ENCODE measurements around the gene RIPK3. TPM values are rescaled to one million over a fixed set of nuclear protein-coding genes. Genes with fewer than 3 reads are reported as not detected.

RIPK3 gene
- total RNA-seq, 2 experiments from 2014 or later = 8.1 to 14.5 TPM

DNA sequence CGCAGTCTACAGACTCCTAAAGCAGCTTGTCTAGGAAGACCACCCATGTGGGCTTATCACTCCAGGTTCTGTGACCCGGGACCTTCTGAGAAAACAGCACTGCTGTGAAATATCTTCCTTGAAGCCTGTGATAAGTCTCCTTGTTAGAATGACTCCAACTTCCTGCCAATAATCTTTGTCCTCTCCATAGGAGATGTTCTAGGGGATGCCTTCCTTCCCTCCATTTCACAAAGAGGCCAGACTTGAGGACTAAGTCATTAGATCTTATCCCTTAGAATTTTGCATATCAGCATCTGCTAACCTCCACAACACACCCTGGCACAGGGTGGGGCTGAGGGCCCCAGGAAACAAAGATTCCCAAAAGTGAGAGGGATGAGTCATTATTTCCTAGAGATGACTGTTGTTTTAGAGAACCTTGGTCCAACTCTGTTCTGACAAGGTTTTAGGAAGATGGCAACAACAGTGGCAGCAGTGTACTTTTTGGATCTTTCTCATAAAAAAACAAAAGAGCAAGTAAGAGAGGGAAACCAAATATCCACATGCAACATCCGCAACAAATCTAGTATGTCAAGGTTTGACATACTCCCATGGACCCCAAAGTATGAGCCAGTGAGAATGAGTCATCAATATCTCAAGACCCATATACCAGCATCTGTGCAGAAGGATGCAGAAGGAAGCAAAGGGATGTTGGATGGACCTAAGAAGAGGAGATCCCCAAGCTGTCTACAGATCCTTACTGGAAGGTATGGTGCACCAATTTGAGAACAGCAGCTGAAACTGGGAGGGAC, 22.5 kb downstream of the RIPK3 start:
- no peak overlapping the region for H2AFZ ChIP-seq (ENCODE audit: low read length)
- no peak overlapping the region for H3K4me2 ChIP-seq (ENCODE audit: low read length)
- no peaks in the 10 kb centered on the region for H3K9me3 ChIP-seq (ENCODE audit: low read length)
- H3K4me3 ChIP-seq (ENCODE audit: low read depth, low read length, poor library complexity, severe bottlenecking) = no peak overlapping the region
- no peak for DNase-seq (ENCODE audit: low spot score)
- H3K9me2 ChIP-seq (ENCODE audit: insufficient read depth, low read length) = no peaks in the 10 kb centered on the region
- no peak overlapping the region for H3K27ac ChIP-seq (ENCODE audit: low read depth, low read length, poor library complexity, severe bottlenecking)
- H3K4me1 ChIP-seq (ENCODE audit: insufficient read depth, low read length, poor library complexity, severe bottlenecking) = peaks cover 18% of the 10 kb centered on the region
- peaks cover 16% of the 10 kb centered on the region; the same call in 1 of the 2 replicates for H3K36me3 ChIP-seq (ENCODE audit: insufficient read depth, low read length)
- no peaks in the 10 kb centered on the region for H4K20me1 ChIP-seq (ENCODE audit: insufficient read depth, low read length)
- ChIA-PET CTCF (ENCODE audit: unreplicated experiment) (no interaction called here), POLR2A (no interaction called here)
- intact Hi-C loops (cut with micrococcal nuclease; ENCODE audit: unreplicated experiment) = no loop called here
- TF ChIP-seq EZH2phosphoT487 (IDR thresholded peaks at IDR 0.05; ENCODE audit: borderline replicate concordance, low read depth, low read length) = no peak
- TF ChIP-seq, protein P1, sequence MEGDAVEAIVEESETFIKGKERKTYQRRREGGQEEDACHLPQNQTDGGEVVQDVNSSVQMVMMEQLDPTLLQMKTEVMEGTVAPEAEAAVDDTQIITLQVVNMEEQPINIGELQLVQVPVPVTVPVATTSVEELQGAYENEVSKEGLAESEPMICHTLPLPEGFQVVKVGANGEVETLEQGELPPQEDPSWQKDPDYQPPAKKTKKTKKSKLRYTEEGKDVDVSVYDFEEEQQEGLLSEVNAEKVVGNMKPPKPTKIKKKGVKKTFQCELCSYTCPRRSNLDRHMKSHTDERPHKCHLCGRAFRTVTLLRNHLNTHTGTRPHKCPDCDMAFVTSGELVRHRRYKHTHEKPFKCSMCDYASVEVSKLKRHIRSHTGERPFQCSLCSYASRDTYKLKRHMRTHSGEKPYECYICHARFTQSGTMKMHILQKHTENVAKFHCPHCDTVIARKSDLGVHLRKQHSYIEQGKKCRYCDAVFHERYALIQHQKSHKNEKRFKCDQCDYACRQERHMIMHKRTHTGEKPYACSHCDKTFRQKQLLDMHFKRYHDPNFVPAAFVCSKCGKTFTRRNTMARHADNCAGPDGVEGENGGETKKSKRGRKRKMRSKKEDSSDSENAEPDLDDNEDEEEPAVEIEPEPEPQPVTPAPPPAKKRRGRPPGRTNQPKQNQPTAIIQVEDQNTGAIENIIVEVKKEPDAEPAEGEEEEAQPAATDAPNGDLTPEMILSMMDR (conservative IDR thresholded peaks at IDR 0.05; ENCODE audit: low read length) = no peak
- BruUV-seq (replicated peaks) = no TSS peak
- H3K79me2 ChIP-seq (ENCODE audit: insufficient read depth, low read depth, low read length) = no peaks in the 10 kb centered on the region

DNA sequence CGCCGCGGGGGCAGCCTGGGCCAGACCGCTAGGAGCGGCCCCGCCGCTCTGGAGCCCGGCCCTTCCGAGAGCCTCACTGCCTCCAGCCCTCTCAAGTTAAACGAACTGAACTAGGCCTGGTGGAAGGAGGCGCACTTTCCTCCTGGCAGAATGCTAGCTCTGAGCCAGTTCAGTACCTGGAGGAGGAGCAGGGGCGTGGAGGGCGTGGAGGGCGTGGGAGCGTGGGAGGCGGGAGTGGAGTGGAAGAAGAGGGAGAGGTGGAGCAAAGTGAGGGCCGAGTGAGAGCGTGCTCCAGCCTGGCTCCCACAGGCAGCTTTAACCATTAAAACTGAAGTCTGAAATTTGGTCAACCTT, 23.2 kb downstream of the RIPK3 start:
- intact Hi-C loops (cut with micrococcal nuclease; ENCODE audit: unreplicated experiment) = no loop called here
- CTCF ChIA-PET (ENCODE audit: unreplicated experiment) = no interaction called here
- H3K4me3 ChIP-seq (ENCODE audit: low read depth, low read length, poor library complexity, severe bottlenecking) = no peak overlapping the region
- no TSS peak for BruUV-seq (replicated peaks)
- H3K4me2 ChIP-seq (ENCODE audit: low read length) = no peak overlapping the region
- no peaks in the 10 kb centered on the region for H3K79me2 ChIP-seq (ENCODE audit: insufficient read depth, low read depth, low read length)
- no peaks in the 10 kb centered on the region for H3K9me2 ChIP-seq (ENCODE audit: insufficient read depth, low read length)
- no peak for DNase-seq (ENCODE audit: low spot score)
- H3K36me3 ChIP-seq (ENCODE audit: insufficient read depth, low read length) = peaks cover 24% of the 10 kb centered on the region; the same call in 1 of the 2 replicates
- peaks cover 23% of the 10 kb centered on the region for H3K4me1 ChIP-seq (ENCODE audit: insufficient read depth, low read length, poor library complexity, severe bottlenecking)
- POLR2A ChIA-PET = no interaction called here
- H4K20me1 ChIP-seq (ENCODE audit: insufficient read depth, low read length) = no peaks in the 10 kb centered on the region
- no peaks in the 10 kb centered on the region for H3K9me3 ChIP-seq (ENCODE audit: low read length)
- TF ChIP-seq, protein P1 (conservative IDR thresholded peaks at IDR 0.05; ENCODE audit: low read length) = no peak
- no peak for TF ChIP-seq EZH2phosphoT487 (IDR thresholded peaks at IDR 0.05; ENCODE audit: borderline replicate concordance, low read depth, low read length)
- no peak overlapping the region for H3K27ac ChIP-seq (ENCODE audit: low read depth, low read length, poor library complexity, severe bottlenecking)
- H2AFZ ChIP-seq (ENCODE audit: low read length) = no peak overlapping the region

DNA sequence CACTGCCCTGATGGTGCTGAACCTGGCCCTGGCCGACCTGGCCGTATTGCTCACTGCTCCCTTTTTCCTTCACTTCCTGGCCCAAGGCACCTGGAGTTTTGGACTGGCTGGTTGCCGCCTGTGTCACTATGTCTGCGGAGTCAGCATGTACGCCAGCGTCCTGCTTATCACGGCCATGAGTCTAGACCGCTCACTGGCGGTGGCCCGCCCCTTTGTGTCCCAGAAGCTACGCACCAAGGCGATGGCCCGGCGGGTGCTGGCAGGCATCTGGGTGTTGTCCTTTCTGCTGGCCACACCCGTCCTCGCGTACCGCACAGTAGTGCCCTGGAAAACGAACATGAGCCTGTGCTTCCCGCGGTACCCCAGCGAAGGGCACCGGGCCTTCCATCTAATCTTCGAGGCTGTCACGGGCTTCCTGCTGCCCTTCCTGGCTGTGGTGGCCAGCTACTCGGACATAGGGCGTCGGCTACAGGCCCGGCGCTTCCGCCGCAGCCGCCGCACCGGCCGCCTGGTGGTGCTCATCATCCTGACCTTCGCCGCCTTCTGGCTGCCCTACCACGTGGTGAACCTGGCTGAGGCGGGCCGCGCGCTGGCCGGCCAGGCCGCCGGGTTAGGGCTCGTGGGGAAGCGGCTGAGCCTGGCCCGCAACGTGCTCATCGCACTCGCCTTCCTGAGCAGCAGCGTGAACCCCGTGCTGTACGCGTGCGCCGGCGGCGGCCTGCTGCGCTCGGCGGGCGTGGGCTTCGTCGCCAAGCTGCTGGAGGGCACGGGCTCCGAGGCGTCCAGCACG, 23.8 kb downstream of the RIPK3 start:
- Histone ChIP-seq H3K9me2 (ENCODE audit: insufficient read depth, low read length) (no peaks in the 10 kb centered on the region), H3K4me2 (ENCODE audit: low read length) (no peak overlapping the region), H2AFZ (ENCODE audit: low read length) (no peak overlapping the region), H3K27ac (ENCODE audit: low read depth, low read length, poor library complexity, severe bottlenecking) (no peak overlapping the region), H3K9me3 (ENCODE audit: low read length) (no peaks in the 10 kb centered on the region), H4K20me1 (ENCODE audit: insufficient read depth, low read length) (no peaks in the 10 kb centered on the region), H3K4me1 (ENCODE audit: insufficient read depth, low read length, poor library complexity, severe bottlenecking) (peaks cover 27% of the 10 kb centered on the region), H3K4me3 (ENCODE audit: low read depth, low read length, poor library complexity, severe bottlenecking) (no peak overlapping the region), H3K36me3 (ENCODE audit: insufficient read depth, low read length) (peaks cover 29% of the 10 kb centered on the region; the same call in 1 of the 2 replicates), H3K79me2 (ENCODE audit: insufficient read depth, low read depth, low read length) (no peaks in the 10 kb centered on the region)
- no peak for DNase-seq (ENCODE audit: low spot score)
- CTCF ChIA-PET (ENCODE audit: unreplicated experiment) = no interaction called here
- BruUV-seq (replicated peaks) = no TSS peak
- no peak for TF ChIP-seq EZH2phosphoT487 (IDR thresholded peaks at IDR 0.05; ENCODE audit: borderline replicate concordance, low read depth, low read length)
- TF ChIP-seq, protein P1 (conservative IDR thresholded peaks at IDR 0.05; ENCODE audit: low read length) = no peak
- POLR2A ChIA-PET = no interaction called here
- intact Hi-C loops (cut with micrococcal nuclease; ENCODE audit: unreplicated experiment) = no loop called here
